HL-60 (cell line): ENCODE results near the gene SIVA1.

Source experiments
- DNase-seq, 2 experiments: peaks; one replicate each; pipeline ENCODE4 v3.0.0-alpha.2; 2010 to 2020; ENCODE audit warnings: low read depth in 1 of 2, low spot score in 1 of 2
- H3K27ac ChIP-seq: fragments of 250-450 bp; sonication (Bioruptor Pico); replicated peaks from 2 replicates; pipeline ENCODE4 v1.5.1; 2020; ENCODE audit warnings: mild to moderate bottlenecking, moderate library complexity
- H3K27me3 ChIP-seq: fragments of 250-450 bp; sonication (Bioruptor Pico); 2 replicates; pipeline ENCODE4 v1.5.1; 2021; ENCODE audit warnings: mild to moderate bottlenecking, moderate library complexity; ENCODE audit not compliant: insufficient read depth, poor library complexity, severe bottlenecking
- H3K4me3 ChIP-seq: replicated peaks from 2 replicates; pipeline ENCODE4 v1.5.1; 2011; ENCODE audit warnings: mild to moderate bottlenecking, control low read depth, low read length; ENCODE audit not compliant: insufficient read depth
- CTCF ChIP-seq: IDR thresholded peaks from one replicate; pipeline ENCODE4 v1.5.1; 2011; ENCODE audit warnings: low read length, control low read depth, inconsistent platforms; ENCODE audit not compliant: insufficient read depth
- GABPA ChIP-seq: IDR thresholded peaks from 2 replicates; pipeline ENCODE4 v1.6.1; 2012; ENCODE audit warnings: low read depth
- POLR2AphosphoS5 ChIP-seq: IDR thresholded peaks from 2 replicates; pipeline ENCODE4 v1.6.1; 2012; ENCODE audit warnings: low read depth
- SPI1 ChIP-seq: IDR thresholded peaks from 2 replicates; pipeline ENCODE4 v1.6.1; 2012; ENCODE audit warnings: low read depth, mild to moderate bottlenecking, borderline replicate concordance
- TF ChIP-seq, protein P1 (sequence below): IDR thresholded peaks from 2 replicates; pipeline ENCODE4 v1.6.1; 2012; ENCODE audit warnings: low read depth; ENCODE audit not compliant: insufficient replicate concordance

SIVA1 gene

GRCh38 chr14:104712881-104713734, 39.8 kb upstream of the SIVA1 start:
- H3K27ac ChIP-seq: no peak overlapping the region

DNA sequence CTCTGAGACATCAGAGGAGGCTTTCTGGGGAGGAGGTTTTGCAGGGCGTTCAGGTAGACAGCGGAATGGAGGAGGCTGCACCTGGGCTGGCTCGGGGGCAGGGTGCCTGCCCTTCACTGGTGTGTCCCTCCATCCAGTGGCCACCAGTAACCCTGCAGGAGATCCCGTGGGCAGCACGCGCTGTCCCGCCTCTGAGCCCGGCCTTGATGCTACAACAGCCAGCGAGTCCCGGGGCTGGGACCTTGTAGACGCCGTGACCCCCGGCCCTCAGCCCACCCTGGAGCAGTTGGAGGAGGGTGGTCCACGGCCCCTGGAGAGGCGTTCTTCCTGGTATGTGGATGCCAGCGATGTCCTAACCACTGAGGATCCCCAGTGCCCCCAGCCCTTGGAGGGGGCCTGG, 38.9 kb upstream of the SIVA1 start:
- no peak overlapping the region for H3K4me3 ChIP-seq
- no peak for DNase-seq
- H3K27me3 ChIP-seq: no peaks in the 10 kb centered on the region
- no peak for TF ChIP-seq SPI1
- TF ChIP-seq, protein P1, sequence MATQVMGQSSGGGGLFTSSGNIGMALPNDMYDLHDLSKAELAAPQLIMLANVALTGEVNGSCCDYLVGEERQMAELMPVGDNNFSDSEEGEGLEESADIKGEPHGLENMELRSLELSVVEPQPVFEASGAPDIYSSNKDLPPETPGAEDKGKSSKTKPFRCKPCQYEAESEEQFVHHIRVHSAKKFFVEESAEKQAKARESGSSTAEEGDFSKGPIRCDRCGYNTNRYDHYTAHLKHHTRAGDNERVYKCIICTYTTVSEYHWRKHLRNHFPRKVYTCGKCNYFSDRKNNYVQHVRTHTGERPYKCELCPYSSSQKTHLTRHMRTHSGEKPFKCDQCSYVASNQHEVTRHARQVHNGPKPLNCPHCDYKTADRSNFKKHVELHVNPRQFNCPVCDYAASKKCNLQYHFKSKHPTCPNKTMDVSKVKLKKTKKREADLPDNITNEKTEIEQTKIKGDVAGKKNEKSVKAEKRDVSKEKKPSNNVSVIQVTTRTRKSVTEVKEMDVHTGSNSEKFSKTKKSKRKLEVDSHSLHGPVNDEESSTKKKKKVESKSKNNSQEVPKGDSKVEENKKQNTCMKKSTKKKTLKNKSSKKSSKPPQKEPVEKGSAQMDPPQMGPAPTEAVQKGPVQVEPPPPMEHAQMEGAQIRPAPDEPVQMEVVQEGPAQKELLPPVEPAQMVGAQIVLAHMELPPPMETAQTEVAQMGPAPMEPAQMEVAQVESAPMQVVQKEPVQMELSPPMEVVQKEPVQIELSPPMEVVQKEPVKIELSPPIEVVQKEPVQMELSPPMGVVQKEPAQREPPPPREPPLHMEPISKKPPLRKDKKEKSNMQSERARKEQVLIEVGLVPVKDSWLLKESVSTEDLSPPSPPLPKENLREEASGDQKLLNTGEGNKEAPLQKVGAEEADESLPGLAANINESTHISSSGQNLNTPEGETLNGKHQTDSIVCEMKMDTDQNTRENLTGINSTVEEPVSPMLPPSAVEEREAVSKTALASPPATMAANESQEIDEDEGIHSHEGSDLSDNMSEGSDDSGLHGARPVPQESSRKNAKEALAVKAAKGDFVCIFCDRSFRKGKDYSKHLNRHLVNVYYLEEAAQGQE: no peak
- TF ChIP-seq GABPA: no peak
- no peak for TF ChIP-seq CTCF
- TF ChIP-seq POLR2AphosphoS5: no peak
- H3K27ac ChIP-seq: no peak overlapping the region

More at GRCh38 chr14:104712881-104713734, 39.8 kb upstream of the SIVA1 start:
- 0 out of 2 replicates have a peak, but pooled peaks have one; percentile 28 for TF ChIP-seq POLR2AphosphoS5
- no peak for TF ChIP-seq SPI1
- DNase-seq: peak in 1 of 2 experiments; percentile 63
- Histone ChIP-seq H3K27me3 (no peaks in the 10 kb centered on the region), H3K4me3 (peak overlapping the region; percentile 8; the same call in 1 of the 2 replicates)

GRCh38 chr14:104714681-104715080, 38.3 kb upstream of the SIVA1 start:
- Histone ChIP-seq H3K27ac (no peak overlapping the region), H3K4me3 (no peak overlapping the region), H3K27me3 (no peaks in the 10 kb centered on the region)
- no peak for DNase-seq
- TF ChIP-seq CTCF (no peak), POLR2AphosphoS5 (no peak), GABPA (no peak), SPI1 (no peak)
- TF ChIP-seq, protein P1: no peak

DNA sequence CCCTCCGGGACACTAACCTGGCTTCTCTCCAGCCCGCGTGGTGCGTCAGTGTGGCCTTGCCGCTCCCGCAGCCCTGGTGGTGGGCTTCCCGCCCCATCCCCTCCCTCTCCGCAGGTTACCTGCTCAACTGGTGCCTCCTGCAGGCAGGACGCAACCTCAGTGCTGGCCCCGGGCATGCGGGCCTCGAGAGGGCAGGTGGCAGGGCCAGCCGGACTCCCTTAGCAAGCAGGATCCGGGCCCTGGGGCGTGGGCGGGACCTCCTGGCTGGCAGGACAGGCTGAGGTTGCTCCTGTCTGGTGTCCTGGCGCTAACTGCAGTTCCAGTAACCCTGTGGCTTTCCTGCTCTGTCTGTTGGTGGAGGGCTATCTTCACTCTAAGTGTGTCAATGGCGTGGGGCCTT, 37.5 kb upstream of the SIVA1 start:
- no peak for DNase-seq
- Histone ChIP-seq H3K4me3 (no peak overlapping the region), H3K27ac (no peak overlapping the region), H3K27me3 (no peaks in the 10 kb centered on the region)
- no peak for TF ChIP-seq SPI1

DNA sequence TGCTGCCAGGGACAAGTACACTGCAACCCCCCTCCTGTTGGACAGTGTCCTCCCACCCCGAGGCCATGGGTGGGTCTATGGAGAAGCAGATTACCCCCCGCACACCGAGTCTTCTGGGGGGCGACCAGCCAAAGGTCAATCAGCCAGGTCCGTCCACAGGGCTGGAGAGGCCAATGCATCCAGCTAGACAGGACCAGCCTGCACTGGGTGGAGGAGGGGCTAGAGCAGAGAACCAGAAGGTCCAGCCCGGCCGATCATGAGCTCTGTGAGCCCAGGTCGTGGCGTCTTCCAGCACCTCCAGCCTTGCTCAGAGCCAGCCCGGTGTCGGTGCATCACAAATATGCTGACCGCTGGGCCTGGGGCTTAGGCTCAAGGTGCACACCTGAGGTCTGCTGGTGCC, 37.1 kb upstream of the SIVA1 start:
- DNase-seq: no peak
- Histone ChIP-seq H3K4me3 (no peak overlapping the region), H3K27ac (no peak overlapping the region), H3K27me3 (no peaks in the 10 kb centered on the region)
- TF ChIP-seq CTCF (no peak), SPI1 (no peak), GABPA (no peak)
